ENCODE results near the gene PKP3. TPM values are rescaled to one million over a fixed set of nuclear protein-coding genes. Genes with fewer than 3 reads are reported as not detected.
"Not testable (repeated sequence)": the region's sequence is repeated elsewhere in the genome, so short reads cannot be mapped to it uniquely, and the experiment has no call there.

PKP3 gene
- total RNA-seq, 2 experiments from 2014 or later: not detected

DNA sequence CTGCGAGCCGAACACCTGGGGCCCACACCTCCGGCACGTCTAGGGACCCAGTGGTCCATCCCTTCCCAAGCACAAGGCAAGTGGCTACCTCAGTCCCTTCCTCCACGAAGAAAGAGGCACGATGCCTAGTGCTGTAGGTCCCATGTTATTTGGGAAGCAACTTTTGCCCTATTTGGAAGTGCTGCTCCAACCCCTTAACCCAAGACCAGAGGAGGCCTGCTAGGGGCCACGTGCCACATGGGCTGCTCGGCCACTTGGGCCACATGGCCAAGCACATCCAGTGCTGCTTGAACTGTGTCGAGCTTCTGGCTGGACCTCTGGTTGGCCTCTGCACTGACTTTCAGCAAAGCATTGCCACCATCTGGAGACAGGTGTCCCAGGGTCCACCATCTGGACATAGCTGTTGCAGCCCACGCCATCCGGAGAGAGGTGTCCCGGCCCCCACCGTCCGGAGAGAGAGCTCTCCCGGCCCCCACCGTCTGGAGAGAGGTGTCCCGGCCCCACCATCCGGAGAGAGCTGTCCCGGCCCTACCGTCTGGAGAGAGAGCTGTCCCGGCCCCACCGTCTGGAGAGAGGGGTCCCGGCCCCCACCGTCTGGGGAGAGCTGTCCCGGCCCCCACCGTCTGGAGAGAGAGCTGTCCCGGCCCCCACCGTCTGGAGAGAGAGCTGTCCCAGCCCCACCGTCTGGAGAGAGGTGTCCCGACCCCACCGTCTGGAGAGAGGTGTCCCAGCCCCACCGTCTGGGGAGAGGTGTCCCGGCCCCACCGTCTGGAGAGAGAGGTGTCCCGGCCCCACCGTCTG is 31.2 kb upstream of the PKP3 start:
- BruUV-seq (replicated peaks): no TSS peak
- H3K4me3 ChIP-seq (ENCODE audit: low read depth, low read length, poor library complexity, severe bottlenecking): no peak overlapping the region
- H3K4me1 ChIP-seq (ENCODE audit: insufficient read depth, low read length, poor library complexity, severe bottlenecking): no peaks in the 10 kb centered on the region
- DNase-seq (ENCODE audit: low spot score): no peak
- no peak overlapping the region for H3K27ac ChIP-seq (ENCODE audit: low read depth, low read length, poor library complexity, severe bottlenecking)
- intact Hi-C loops (cut with micrococcal nuclease; ENCODE audit: unreplicated experiment): loop anchor here (1.0 kb wide), 2 partner anchors 58 to 88 kb away; no protein-coding TSS in a partner anchor
- H4K20me1 ChIP-seq (ENCODE audit: insufficient read depth, low read length): no peaks in the 10 kb centered on the region
- no peaks in the 10 kb centered on the region for H3K9me2 ChIP-seq (ENCODE audit: insufficient read depth, low read length)
- no peaks in the 10 kb centered on the region for H3K36me3 ChIP-seq (ENCODE audit: insufficient read depth, low read length)
- ChIA-PET CTCF (ENCODE audit: unreplicated experiment) (interaction anchor here (0.6 kb wide), 3 partner anchors 30 to 84 kb away, joined by 3 to 10 read pairs (median 3); no protein-coding TSS in a partner anchor), POLR2A (interaction anchor here (0.6 kb wide), 1 partner anchor 58 kb away, joined by 3 read pairs; no protein-coding TSS in a partner anchor)
- TF ChIP-seq, protein P1, sequence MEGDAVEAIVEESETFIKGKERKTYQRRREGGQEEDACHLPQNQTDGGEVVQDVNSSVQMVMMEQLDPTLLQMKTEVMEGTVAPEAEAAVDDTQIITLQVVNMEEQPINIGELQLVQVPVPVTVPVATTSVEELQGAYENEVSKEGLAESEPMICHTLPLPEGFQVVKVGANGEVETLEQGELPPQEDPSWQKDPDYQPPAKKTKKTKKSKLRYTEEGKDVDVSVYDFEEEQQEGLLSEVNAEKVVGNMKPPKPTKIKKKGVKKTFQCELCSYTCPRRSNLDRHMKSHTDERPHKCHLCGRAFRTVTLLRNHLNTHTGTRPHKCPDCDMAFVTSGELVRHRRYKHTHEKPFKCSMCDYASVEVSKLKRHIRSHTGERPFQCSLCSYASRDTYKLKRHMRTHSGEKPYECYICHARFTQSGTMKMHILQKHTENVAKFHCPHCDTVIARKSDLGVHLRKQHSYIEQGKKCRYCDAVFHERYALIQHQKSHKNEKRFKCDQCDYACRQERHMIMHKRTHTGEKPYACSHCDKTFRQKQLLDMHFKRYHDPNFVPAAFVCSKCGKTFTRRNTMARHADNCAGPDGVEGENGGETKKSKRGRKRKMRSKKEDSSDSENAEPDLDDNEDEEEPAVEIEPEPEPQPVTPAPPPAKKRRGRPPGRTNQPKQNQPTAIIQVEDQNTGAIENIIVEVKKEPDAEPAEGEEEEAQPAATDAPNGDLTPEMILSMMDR (conservative IDR thresholded peaks at IDR 0.05; ENCODE audit: low read length): no peak
- TF ChIP-seq EZH2phosphoT487 (IDR thresholded peaks at IDR 0.05; ENCODE audit: borderline replicate concordance, low read depth, low read length): no peak
- H3K4me2 ChIP-seq (ENCODE audit: low read length): no peak overlapping the region
- no peaks in the 10 kb centered on the region for H3K79me2 ChIP-seq (ENCODE audit: insufficient read depth, low read depth, low read length)
- no peaks in the 10 kb centered on the region for H3K9me3 ChIP-seq (ENCODE audit: low read length)
- H2AFZ ChIP-seq (ENCODE audit: low read length): no peak overlapping the region

DNA sequence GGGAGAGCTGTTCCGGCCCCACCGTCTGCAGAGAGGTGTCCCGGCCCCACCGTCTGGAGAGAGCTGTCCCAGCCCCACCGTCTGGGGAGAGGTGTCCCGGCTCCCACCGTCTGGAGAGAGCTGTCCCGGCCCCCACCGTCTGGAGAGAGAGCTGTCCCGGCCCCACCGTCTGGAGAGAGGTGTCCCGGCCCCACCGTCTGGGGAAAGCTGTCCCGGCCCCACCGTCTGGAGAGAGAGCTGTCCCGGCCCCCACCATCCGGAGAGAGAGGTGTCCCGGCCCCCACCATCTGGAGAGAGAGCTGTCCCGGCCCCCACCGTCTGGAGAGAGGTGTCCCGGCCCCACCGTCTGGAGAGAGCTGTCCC is 30.6 kb upstream of the PKP3 start:
- H3K4me2 ChIP-seq (ENCODE audit: low read length); H3K4me3 ChIP-seq (ENCODE audit: low read depth, low read length, poor library complexity, severe bottlenecking); H3K79me2 ChIP-seq (ENCODE audit: insufficient read depth, low read depth, low read length); H2AFZ ChIP-seq (ENCODE audit: low read length); H3K36me3 ChIP-seq (ENCODE audit: insufficient read depth, low read length); H3K27ac ChIP-seq (ENCODE audit: low read depth, low read length, poor library complexity, severe bottlenecking); intact Hi-C loops (cut with micrococcal nuclease; ENCODE audit: unreplicated experiment); H3K4me1 ChIP-seq (ENCODE audit: insufficient read depth, low read length, poor library complexity, severe bottlenecking); H3K9me2 ChIP-seq (ENCODE audit: insufficient read depth, low read length); H4K20me1 ChIP-seq (ENCODE audit: insufficient read depth, low read length); DNase-seq (ENCODE audit: low spot score); H3K9me3 ChIP-seq (ENCODE audit: low read length); BruUV-seq (replicated peaks): not testable (repeated sequence)
- CTCF ChIA-PET (ENCODE audit: unreplicated experiment): interaction anchor here (0.6 kb wide), 3 partner anchors 29 to 84 kb away, joined by 3 to 10 read pairs (median 3); no protein-coding TSS in a partner anchor
- POLR2A ChIA-PET: interaction anchor here (0.6 to 1.5 kb wide), 3 partner anchors 44 to 110 kb away, joined by 3 to 10 read pairs (median 3); no protein-coding TSS in a partner anchor

DNA sequence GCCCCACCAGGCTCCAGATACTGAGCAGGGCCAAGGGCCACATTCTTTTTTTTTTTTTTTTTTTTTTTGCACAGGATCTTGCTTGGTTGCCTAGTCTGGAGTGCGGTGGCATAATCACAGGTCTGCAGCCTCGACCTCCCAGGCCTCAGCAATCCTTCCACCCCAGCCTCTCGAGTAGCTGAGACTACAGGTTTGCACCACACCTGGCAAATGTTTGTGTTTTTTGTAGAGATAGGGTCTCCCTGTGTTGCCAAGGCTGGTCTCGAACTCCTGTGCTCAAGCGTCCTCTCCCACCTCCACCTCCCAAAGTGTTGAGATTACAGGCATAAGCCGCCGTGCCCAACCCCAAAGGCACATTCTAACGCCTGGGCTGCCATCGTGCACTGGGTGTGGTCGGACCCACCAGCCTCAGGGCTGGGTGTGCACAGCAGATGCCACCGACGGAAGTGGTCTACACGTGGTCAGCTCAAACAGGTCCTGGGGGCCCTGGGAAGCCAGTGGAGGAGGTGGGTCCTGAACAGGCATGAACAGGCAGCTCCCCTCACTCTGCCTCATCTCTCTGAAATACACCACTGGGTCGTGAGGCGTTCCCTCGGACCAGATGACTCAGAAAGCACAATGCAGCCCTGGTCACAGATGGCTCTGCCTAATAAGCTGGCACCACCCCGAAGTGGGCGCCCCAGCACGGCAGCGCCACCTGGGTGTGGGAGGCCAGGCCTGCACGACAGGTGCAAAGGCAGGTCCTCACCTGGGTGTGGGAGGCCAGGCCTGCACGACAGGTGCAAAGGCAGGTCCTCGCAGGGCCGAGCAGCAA is 29.9 kb upstream of the PKP3 start:
- no peak overlapping the region for H3K4me2 ChIP-seq (ENCODE audit: low read length)
- intact Hi-C loops (cut with micrococcal nuclease; ENCODE audit: unreplicated experiment): loop anchor here (1.0 kb wide), 1 partner anchor 84 kb away; no protein-coding TSS in a partner anchor

More for the DNA sequence above, 29.9 kb upstream of the PKP3 start:
- no peaks in the 10 kb centered on the region for H3K9me3 ChIP-seq (ENCODE audit: low read length)
- ChIA-PET POLR2A (interaction anchor here (0.7 to 1.5 kb wide), 3 partner anchors 24 to 111 kb away, joined by 3 to 10 read pairs (median 3); no protein-coding TSS in a partner anchor), CTCF (ENCODE audit: unreplicated experiment) (interaction anchor here (0.6 to 0.7 kb wide), 2 partner anchors 102 to 113 kb away, joined by 3 to 5 read pairs; no protein-coding TSS in a partner anchor)
- no peaks in the 10 kb centered on the region for H3K79me2 ChIP-seq (ENCODE audit: insufficient read depth, low read depth, low read length)
- H3K36me3 ChIP-seq (ENCODE audit: insufficient read depth, low read length): no peaks in the 10 kb centered on the region
- H3K4me3 ChIP-seq (ENCODE audit: low read depth, low read length, poor library complexity, severe bottlenecking): no peak overlapping the region
- TF ChIP-seq EZH2phosphoT487 (IDR thresholded peaks at IDR 0.05; ENCODE audit: borderline replicate concordance, low read depth, low read length): no peak
- TF ChIP-seq, protein P1 (conservative IDR thresholded peaks at IDR 0.05; ENCODE audit: low read length): peak; percentile 82
- no TSS peak for BruUV-seq (replicated peaks)
- DNase-seq (ENCODE audit: low spot score): peak; percentile 74
- H3K27ac ChIP-seq (ENCODE audit: low read depth, low read length, poor library complexity, severe bottlenecking): no peak overlapping the region
- no peaks in the 10 kb centered on the region for H4K20me1 ChIP-seq (ENCODE audit: insufficient read depth, low read length)
- no peaks in the 10 kb centered on the region for H3K4me1 ChIP-seq (ENCODE audit: insufficient read depth, low read length, poor library complexity, severe bottlenecking)
- no peaks in the 10 kb centered on the region for H3K9me2 ChIP-seq (ENCODE audit: insufficient read depth, low read length)
- H2AFZ ChIP-seq (ENCODE audit: low read length): no peak overlapping the region
